Liver (tissue), 9 donors: ENCODE measurements around the gene SLC6A3. TPM values are rescaled to one million over a fixed set of nuclear protein-coding genes. Genes with fewer than 3 reads are reported as not detected.

ENCODE experiments used
- DNase-seq: peaks from one replicate; pipeline ENCODE4 v3.0.0-alpha.2; 2017; ENCODE audit warnings: low spot score
- H3K27ac ChIP-seq, 2 donors: one replicate each; pipeline ENCODE4 v1.7.0; 2013; ENCODE audit warnings: inconsistent platforms in 2 of 2, low read length in 2 of 2, control low read depth in 1 of 2, low read depth in 1 of 2, mild to moderate bottlenecking in 1 of 2
- H3K27me3 ChIP-seq, 4 donors: one replicate each; pipeline versions ENCODE4 v1.6.1 to v1.7.0; 2013; ENCODE audit warnings: low read length in 3 of 4, inconsistent platforms in 1 of 4, mild to moderate bottlenecking in 1 of 4, moderate library complexity in 1 of 4; ENCODE audit not compliant: control insufficient read depth in 4 of 4, insufficient read depth in 4 of 4
- H3K36me3 ChIP-seq, 4 donors: one replicate each; pipeline versions ENCODE4 v1.6.1 to v1.7.0; 2013; ENCODE audit warnings: low read length in 3 of 4, mild to moderate bottlenecking in 3 of 4, low read depth in 1 of 4, moderate library complexity in 1 of 4; ENCODE audit not compliant: control insufficient read depth in 4 of 4, insufficient read depth in 3 of 4
- H3K4me1 ChIP-seq, 4 donors: one replicate each; pipeline versions ENCODE4 v1.6.1 to v1.7.0; 2013; ENCODE audit warnings: low read length in 3 of 4, mild to moderate bottlenecking in 3 of 4, moderate library complexity in 1 of 4; ENCODE audit not compliant: control insufficient read depth in 4 of 4, insufficient read depth in 4 of 4
- H3K4me3 ChIP-seq, 3 donors: one replicate each; pipeline versions ENCODE4 v1.6.1 to v1.7.0; 2013; ENCODE audit warnings: low read length in 3 of 3, control low read depth in 1 of 3, low read depth in 1 of 3, mild to moderate bottlenecking in 1 of 3
- H3K9ac ChIP-seq, 2 donors: one replicate each; pipeline ENCODE4 v1.7.0; 2013; ENCODE audit warnings: low read length in 2 of 2, mild to moderate bottlenecking in 2 of 2, moderate library complexity in 2 of 2, control low read depth in 1 of 2, low read depth in 1 of 2
- H3K9me3 ChIP-seq, 4 donors: one replicate each; pipeline versions ENCODE4 v1.6.1 to v1.7.0; 2013; ENCODE audit warnings: low read length in 3 of 4; ENCODE audit not compliant: control insufficient read depth in 4 of 4
- EGR1 ChIP-seq, 2 donors: IDR thresholded peaks; 2 replicates each; pipeline ENCODE4 v1.6.1; 2016 to 2018; ENCODE audit warnings: antibody characterized with exemption in 2 of 2, low read depth in 2 of 2
- FOXA1 ChIP-seq: IDR thresholded peaks from 2 replicates; pipeline ENCODE4 v1.6.1; 2016; ENCODE audit warnings: antibody characterized with exemption
- FOXA2 ChIP-seq: IDR thresholded peaks from 2 replicates; pipeline ENCODE4 v1.6.1; 2016; ENCODE audit warnings: antibody characterized with exemption
- HNF4A ChIP-seq, 2 donors: conservative IDR thresholded peaks; 2 replicates each; pipeline ENCODE4 v1.6.1; 2016; ENCODE audit warnings: antibody characterized with exemption in 2 of 2, mild to moderate bottlenecking in 2 of 2
- HNF4G ChIP-seq: IDR thresholded peaks from 2 replicates; pipeline ENCODE4 v1.6.1; 2016; ENCODE audit warnings: antibody characterized with exemption
- JUND ChIP-seq, 2 donors: IDR thresholded peaks; 2 replicates each; pipeline ENCODE4 v1.6.1; 2016; ENCODE audit warnings: antibody characterized with exemption in 2 of 2
- MAX ChIP-seq: IDR thresholded peaks from 2 replicates; pipeline ENCODE4 v1.6.1; 2016; ENCODE audit warnings: antibody characterized with exemption
- NR2F2 ChIP-seq: IDR thresholded peaks from 2 replicates; pipeline ENCODE4 v1.6.1; 2016; ENCODE audit warnings: antibody characterized with exemption
- RAD21 ChIP-seq, 2 donors: IDR thresholded peaks; 2 replicates each; pipeline ENCODE4 v1.6.1; 2016; ENCODE audit warnings: antibody characterized with exemption in 2 of 2, mild to moderate bottlenecking in 2 of 2
- RXRA ChIP-seq, 2 donors: IDR thresholded peaks; 2 replicates each; pipeline ENCODE4 v1.6.1; 2017 to 2018; ENCODE audit warnings: antibody characterized with exemption in 2 of 2, mild to moderate bottlenecking in 1 of 2
- SP1 ChIP-seq: IDR thresholded peaks from 2 replicates; pipeline ENCODE4 v1.6.1; 2018; ENCODE audit warnings: antibody characterized with exemption, mild to moderate bottlenecking
- TAF1 ChIP-seq: conservative IDR thresholded peaks from 2 replicates; pipeline ENCODE4 v1.6.1; 2016; ENCODE audit warnings: antibody characterized with exemption, mild to moderate bottlenecking
- YY1 ChIP-seq: IDR thresholded peaks from 2 replicates; pipeline ENCODE4 v1.6.1; 2016; ENCODE audit warnings: antibody characterized with exemption, mild to moderate bottlenecking
- whole genome bisulfite sequencing: extraction: QIAGEN DNeasy Blood & Tissue Kit; methylation state at CpG from one replicate; pipeline ENCODE4 v1.1.7; 2013; 5-methylcytosine and 5-hydroxymethylcytosine counted together
- polyA plus RNA-seq, 2 donors: library from polyadenylated mRNA; stranded (reverse) in 1 of 2; unstranded in 1 of 2; fragments of 200-250 nt in 1 of 2; fragments of >200 nt in 1 of 2; fragmentation: Nextera tagmentation in 1 of 2; extraction: Ambion mirVana in 1 of 2; gene quantifications; one replicate each; pipeline versions ENCODE4 v1.2.1 to v1.2.3, GENCODE V29; 2013 to 2015
- total RNA-seq, 2 donors: library from RNA; depleted of rRNA; stranded (reverse); fragments of >200 nt; gene quantifications; one replicate each; pipeline ENCODE4 v1.2.3, GENCODE V29; 2014
- TF ChIP-seq, protein P1 (sequence below): IDR thresholded peaks from 2 replicates; pipeline ENCODE4 v1.6.1; 2016; ENCODE audit warnings: antibody characterized with exemption, mild to moderate bottlenecking
- TF ChIP-seq, protein P2 (sequence below): IDR thresholded peaks from 2 replicates; pipeline ENCODE4 v1.6.1; 2016; ENCODE audit warnings: antibody characterized with exemption
- TF ChIP-seq, protein P3 (sequence below): fragments of 150-350 bp; IDR thresholded peaks from 2 replicates; pipeline ENCODE4 v1.5.1; 2017; ENCODE audit warnings: improper control_type of control experiment, low read depth, low read length; ENCODE audit not compliant: missing input control
- donor health status: healthy.
- donor health status: healthy.
- donor health status: healthy.
- donor health status: healthy.
- donor health status: healthy.

The SLC6A3 gene
- total and polyA plus RNA-seq, 4 donors, result not detected

GRCh38 chr5:1462358-1462757, 17.1 kb upstream of the SLC6A3 start:
- peaks cover 0 to 5% (median 2%) of the 10 kb centered on the region in 4 donors for H3K9me3 ChIP-seq
- no peaks in the 10 kb centered on the region for H3K27me3 ChIP-seq
- no peak overlapping the region for H3K27ac ChIP-seq
- peaks cover 0 to 4% (median 3%) of the 10 kb centered on the region in 4 donors for H3K36me3 ChIP-seq
- TF ChIP-seq HNF4A (conservative IDR thresholded peaks at IDR 0.05) (no peak), NR2F2 (no peak), YY1 (no peak), TAF1 (no peak), JUND (IDR thresholded peaks at IDR 0.05) (no peak), MAX (no peak), RXRA (IDR thresholded peaks at IDR 0.05) (no peak), FOXA2 (no peak), EGR1 (IDR thresholded peaks at IDR 0.05; ENCODE audit: low read depth in 2 of 2) (no peak)
- TF ChIP-seq, protein P1, sequence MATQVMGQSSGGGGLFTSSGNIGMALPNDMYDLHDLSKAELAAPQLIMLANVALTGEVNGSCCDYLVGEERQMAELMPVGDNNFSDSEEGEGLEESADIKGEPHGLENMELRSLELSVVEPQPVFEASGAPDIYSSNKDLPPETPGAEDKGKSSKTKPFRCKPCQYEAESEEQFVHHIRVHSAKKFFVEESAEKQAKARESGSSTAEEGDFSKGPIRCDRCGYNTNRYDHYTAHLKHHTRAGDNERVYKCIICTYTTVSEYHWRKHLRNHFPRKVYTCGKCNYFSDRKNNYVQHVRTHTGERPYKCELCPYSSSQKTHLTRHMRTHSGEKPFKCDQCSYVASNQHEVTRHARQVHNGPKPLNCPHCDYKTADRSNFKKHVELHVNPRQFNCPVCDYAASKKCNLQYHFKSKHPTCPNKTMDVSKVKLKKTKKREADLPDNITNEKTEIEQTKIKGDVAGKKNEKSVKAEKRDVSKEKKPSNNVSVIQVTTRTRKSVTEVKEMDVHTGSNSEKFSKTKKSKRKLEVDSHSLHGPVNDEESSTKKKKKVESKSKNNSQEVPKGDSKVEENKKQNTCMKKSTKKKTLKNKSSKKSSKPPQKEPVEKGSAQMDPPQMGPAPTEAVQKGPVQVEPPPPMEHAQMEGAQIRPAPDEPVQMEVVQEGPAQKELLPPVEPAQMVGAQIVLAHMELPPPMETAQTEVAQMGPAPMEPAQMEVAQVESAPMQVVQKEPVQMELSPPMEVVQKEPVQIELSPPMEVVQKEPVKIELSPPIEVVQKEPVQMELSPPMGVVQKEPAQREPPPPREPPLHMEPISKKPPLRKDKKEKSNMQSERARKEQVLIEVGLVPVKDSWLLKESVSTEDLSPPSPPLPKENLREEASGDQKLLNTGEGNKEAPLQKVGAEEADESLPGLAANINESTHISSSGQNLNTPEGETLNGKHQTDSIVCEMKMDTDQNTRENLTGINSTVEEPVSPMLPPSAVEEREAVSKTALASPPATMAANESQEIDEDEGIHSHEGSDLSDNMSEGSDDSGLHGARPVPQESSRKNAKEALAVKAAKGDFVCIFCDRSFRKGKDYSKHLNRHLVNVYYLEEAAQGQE, result no peak
- TF ChIP-seq, protein P2, sequence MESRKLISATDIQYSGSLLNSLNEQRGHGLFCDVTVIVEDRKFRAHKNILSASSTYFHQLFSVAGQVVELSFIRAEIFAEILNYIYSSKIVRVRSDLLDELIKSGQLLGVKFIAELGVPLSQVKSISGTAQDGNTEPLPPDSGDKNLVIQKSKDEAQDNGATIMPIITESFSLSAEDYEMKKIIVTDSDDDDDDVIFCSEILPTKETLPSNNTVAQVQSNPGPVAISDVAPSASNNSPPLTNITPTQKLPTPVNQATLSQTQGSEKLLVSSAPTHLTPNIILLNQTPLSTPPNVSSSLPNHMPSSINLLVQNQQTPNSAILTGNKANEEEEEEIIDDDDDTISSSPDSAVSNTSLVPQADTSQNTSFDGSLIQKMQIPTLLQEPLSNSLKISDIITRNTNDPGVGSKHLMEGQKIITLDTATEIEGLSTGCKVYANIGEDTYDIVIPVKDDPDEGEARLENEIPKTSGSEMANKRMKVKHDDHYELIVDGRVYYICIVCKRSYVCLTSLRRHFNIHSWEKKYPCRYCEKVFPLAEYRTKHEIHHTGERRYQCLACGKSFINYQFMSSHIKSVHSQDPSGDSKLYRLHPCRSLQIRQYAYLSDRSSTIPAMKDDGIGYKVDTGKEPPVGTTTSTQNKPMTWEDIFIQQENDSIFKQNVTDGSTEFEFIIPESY, result no peak
- H3K4me1 ChIP-seq, result no peaks in the 10 kb centered on the region
- 94% methylated on average over 20 of the region's 20 CpGs for WGBS
- no peak for DNase-seq
- no peak overlapping the region for H3K9ac ChIP-seq
- H3K4me3 ChIP-seq, result no peak overlapping the region

GRCh38 chr5:1461396-1461795, 16.2 kb upstream of the SLC6A3 start:
- Histone ChIP-seq H3K9me3 (peaks cover 0 to 7% (median 6%) of the 10 kb centered on the region in 4 donors), H3K27me3 (no peaks in the 10 kb centered on the region), H3K36me3 (peaks cover 0 to 4% (median 3%) of the 10 kb centered on the region in 4 donors), H3K4me3 (no peak overlapping the region), H3K27ac (no peak overlapping the region), H3K4me1 (no peaks in the 10 kb centered on the region), H3K9ac (no peak overlapping the region)
- WGBS, result 96% methylated on average over 10 of the region's 10 CpGs
- TF ChIP-seq FOXA2 (no peak), RXRA (IDR thresholded peaks at IDR 0.05) (no peak), HNF4G (no peak), EGR1 (IDR thresholded peaks at IDR 0.05; ENCODE audit: low read depth in 2 of 2) (no peak), JUND (IDR thresholded peaks at IDR 0.05) (no peak)
- no peak for DNase-seq

- DNase-seq, result no peak
- no peaks in the 10 kb centered on the region for H3K27me3 ChIP-seq
- no peak overlapping the region for H3K27ac ChIP-seq
- H3K4me3 ChIP-seq, result no peak overlapping the region
- no peaks in the 10 kb centered on the region for H3K4me1 ChIP-seq
- WGBS, result 88% methylated on average over 16 of the region's 16 CpGs
- H3K9ac ChIP-seq, result no peak overlapping the region
- H3K9me3 ChIP-seq, result peaks cover 0 to 15% (median 8%) of the 10 kb centered on the region in 4 donors
- H3K36me3 ChIP-seq, result peaks cover 0 to 3% (median 2%) of the 10 kb centered on the region in 4 donors
- TF ChIP-seq MAX (no peak), RAD21 (IDR thresholded peaks at IDR 0.05) (no peak), FOXA1 (no peak), NR2F2 (no peak), FOXA2 (no peak), RXRA (IDR thresholded peaks at IDR 0.05) (no peak), SP1 (no peak), YY1 (no peak), JUND (IDR thresholded peaks at IDR 0.05) (no peak)
- TF ChIP-seq, protein P3, sequence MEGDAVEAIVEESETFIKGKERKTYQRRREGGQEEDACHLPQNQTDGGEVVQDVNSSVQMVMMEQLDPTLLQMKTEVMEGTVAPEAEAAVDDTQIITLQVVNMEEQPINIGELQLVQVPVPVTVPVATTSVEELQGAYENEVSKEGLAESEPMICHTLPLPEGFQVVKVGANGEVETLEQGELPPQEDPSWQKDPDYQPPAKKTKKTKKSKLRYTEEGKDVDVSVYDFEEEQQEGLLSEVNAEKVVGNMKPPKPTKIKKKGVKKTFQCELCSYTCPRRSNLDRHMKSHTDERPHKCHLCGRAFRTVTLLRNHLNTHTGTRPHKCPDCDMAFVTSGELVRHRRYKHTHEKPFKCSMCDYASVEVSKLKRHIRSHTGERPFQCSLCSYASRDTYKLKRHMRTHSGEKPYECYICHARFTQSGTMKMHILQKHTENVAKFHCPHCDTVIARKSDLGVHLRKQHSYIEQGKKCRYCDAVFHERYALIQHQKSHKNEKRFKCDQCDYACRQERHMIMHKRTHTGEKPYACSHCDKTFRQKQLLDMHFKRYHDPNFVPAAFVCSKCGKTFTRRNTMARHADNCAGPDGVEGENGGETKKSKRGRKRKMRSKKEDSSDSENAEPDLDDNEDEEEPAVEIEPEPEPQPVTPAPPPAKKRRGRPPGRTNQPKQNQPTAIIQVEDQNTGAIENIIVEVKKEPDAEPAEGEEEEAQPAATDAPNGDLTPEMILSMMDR, result no peak
- TF ChIP-seq, protein P1, result no peak
Measured at GRCh38 chr5:1460054-1460682, 14.9 kb upstream of the SLC6A3 start.
